T-cell (primary cell): Measurements from ENCODE around the gene PSMB8. TPM values are rescaled to one million over a fixed set of nuclear protein-coding genes. Genes with fewer than 3 reads are reported as not detected.

Source experiments
- total RNA-seq, 35 experiments: library from RNA in 6 of 35; stranded (reverse) in 6 of 35; fragments of 120-200 nt in 1 of 35; gene quantifications; one replicate each; pipeline versions ENCODE4 v1.2.1 to v1.2.4 and lab custom pipeline; 2013 to 2026

Gene PSMB8
- total RNA-seq, 5 donors from 2014 or later (not counting 1 experiment from before 2014, with no cell fraction given): 131 to 171 (median 150) TPM

Other genes with a start within 250 kb of the PSMB8 start
- gene HLA-DQA1, start 206.6 kb downstream of the PSMB8 start, total RNA-seq: 10 to 100 TPM in 3 of 5 donors, 1 to 10 TPM in 2; 6.9 to 25.8 (median 10.8) TPM
- 10 to 100 TPM in 4 of 5 donors, 1 to 10 TPM in 1; 4.2 to 28.1 (median 17.0) TPM for gene HLA-DQB1, start 177.4 kb downstream of the PSMB8 start, total RNA-seq
- 1 to 10 TPM in 3 of 5 donors, under 1 TPM in 2; 0.35 to 2.7 (median 1.1) TPM for gene HLA-DQA2, start 102.7 kb downstream of the PSMB8 start, total RNA-seq
- gene HLA-DQB2, start 80.5 kb downstream of the PSMB8 start, total RNA-seq: 1 to 10 TPM in 2 of 5 donors, under 1 TPM in 2, not detected in 1; 0.70 to 3.1 (median 1.3) TPM
- gene HLA-DOB, start 27.0 kb downstream of the PSMB8 start, total RNA-seq: 1 to 10 TPM; 3.3 to 8.2 (median 3.9) TPM
- gene TAP2, start 5.3 kb downstream of the PSMB8 start, total RNA-seq: 100 to 1,000 TPM; 116 to 147 (median 140) TPM
- gene TAP1, start 9.7 kb upstream of the PSMB8 start, total RNA-seq: 100 to 1,000 TPM; 117 to 163 (median 147) TPM
- gene PSMB9, start 10.1 kb upstream of the PSMB8 start, total RNA-seq: 100 to 1,000 TPM; 110 to 173 (median 134) TPM
- 10 to 100 TPM in 3 of 5 donors, 1 to 10 TPM in 2; 8.8 to 30.6 (median 10.6) TPM for gene HLA-DMB, start 97.0 kb upstream of the PSMB8 start, total RNA-seq
- 10 to 100 TPM; 22.3 to 37.8 (median 27.5) TPM for gene HLA-DMA, start 109.0 kb upstream of the PSMB8 start, total RNA-seq
- gene BRD2, start 124.5 kb upstream of the PSMB8 start, total RNA-seq: 100 to 1,000 TPM; 320 to 383 (median 358) TPM
- 10 to 100 TPM in 3 of 5 donors, 1 to 10 TPM in 2; 6.1 to 17.0 (median 13.4) TPM for gene HLA-DOA, start 165.5 kb upstream of the PSMB8 start, total RNA-seq
- gene HLA-DPA1, start 229.6 kb upstream of the PSMB8 start, total RNA-seq: 10 to 100 TPM; 29.6 to 68.4 (median 35.9) TPM
- gene HLA-DPB1, start 231.9 kb upstream of the PSMB8 start, total RNA-seq: 10 to 100 TPM; 41.2 to 78.9 (median 58.4) TPM